MM.1S (cell line): ENCODE data around the gene TPRG1.

Source experiments
- DNase-seq: peaks from one replicate; pipeline ENCODE4 v3.0.0-alpha.2; 2015
- H2AFZ ChIP-seq: fragments of 300-600 bp; sonication (generic); 2 replicates; pipeline ENCODE4 v1.6.0; 2016; ENCODE audit warnings: antibody characterized with exemption, low read length
- H3F3A ChIP-seq: fragments of 300-600 bp; sonication (generic); 2 replicates; pipeline ENCODE4 v1.6.1; 2016; ENCODE audit warnings: mild to moderate bottlenecking, antibody characterized with exemption, low read length, moderate library complexity, mixed read lengths; ENCODE audit not compliant: insufficient read depth
- H3K27ac ChIP-seq: fragments of 300-600 bp; sonication (generic); 2 replicates; pipeline ENCODE4 v1.5.1; 2016; ENCODE audit warnings: mild to moderate bottlenecking, low read length
- H3K27me3 ChIP-seq: fragments of 300-600 bp; sonication (generic); replicated peaks from 2 replicates; pipeline ENCODE4 v1.6.0; 2016; ENCODE audit warnings: low read length; ENCODE audit not compliant: insufficient read depth
- H3K36me3 ChIP-seq: fragments of 300-600 bp; sonication (generic); replicated peaks from 2 replicates; pipeline ENCODE4 v1.6.1; 2016; ENCODE audit warnings: mild to moderate bottlenecking, low read length, mixed read lengths; ENCODE audit not compliant: insufficient read depth
- H3K4me1 ChIP-seq: fragments of 300-600 bp; sonication (generic); 2 replicates; pipeline ENCODE4 v1.6.1; 2016; ENCODE audit warnings: low read length, mixed read lengths
- H3K4me2 ChIP-seq: fragments of 300-600 bp; sonication (generic); 2 replicates; pipeline ENCODE4 v1.6.0; 2016; ENCODE audit warnings: low read depth, low read length
- H3K4me3 ChIP-seq: fragments of 300-600 bp; sonication (generic); 2 replicates; pipeline ENCODE4 v1.5.1; 2016; ENCODE audit warnings: low read length, mixed read lengths
- H3K79me2 ChIP-seq: fragments of 300-600 bp; sonication (generic); 2 replicates; pipeline ENCODE4 v1.6.1; 2016; ENCODE audit warnings: mixed run types, low read length, mixed read lengths
- H3K9ac ChIP-seq: fragments of 300-600 bp; sonication (generic); 2 replicates; pipeline ENCODE4 v1.6.1; 2016; ENCODE audit warnings: low read length, mixed read lengths
- H3K9me2 ChIP-seq: fragments of 300-600 bp; sonication (generic); replicated peaks from 2 replicates; pipeline ENCODE4 v1.6.1; 2016; ENCODE audit warnings: mild to moderate bottlenecking, low read length, mixed read lengths; ENCODE audit not compliant: insufficient read depth
- H3K9me3 ChIP-seq: fragments of 300-600 bp; sonication (generic); replicated peaks from 2 replicates; pipeline ENCODE4 v1.6.1; 2016; ENCODE audit warnings: mild to moderate bottlenecking, low read length, mixed read lengths; ENCODE audit not compliant: insufficient read depth
- H4K20me1 ChIP-seq: fragments of 300-600 bp; sonication (generic); 2 replicates; pipeline ENCODE4 v1.6.1; 2016; ENCODE audit warnings: mild to moderate bottlenecking, low read length, moderate library complexity, mixed read lengths; ENCODE audit not compliant: insufficient read depth
- EZH2 ChIP-seq: fragments of 300-600 bp; sonication (generic); optimal IDR thresholded peaks from 2 replicates; pipeline ENCODE3; 2017; ENCODE audit warnings: low read depth, mild to moderate bottlenecking, antibody characterized with exemption, low read length, mixed read lengths
- EZH2phosphoT487 ChIP-seq: fragments of 300-600 bp; sonication (generic); IDR thresholded peaks from 2 replicates; pipeline ENCODE4 v1.6.1; 2018; ENCODE audit warnings: antibody characterized with exemption, low read length
- TF ChIP-seq, protein P1 (sequence below): fragments of 300-600 bp; sonication (generic); IDR thresholded peaks from 2 replicates; pipeline ENCODE4 v1.5.1; 2016; ENCODE audit warnings: antibody characterized with exemption, low read length, mixed read lengths

TPRG1 gene

DNA sequence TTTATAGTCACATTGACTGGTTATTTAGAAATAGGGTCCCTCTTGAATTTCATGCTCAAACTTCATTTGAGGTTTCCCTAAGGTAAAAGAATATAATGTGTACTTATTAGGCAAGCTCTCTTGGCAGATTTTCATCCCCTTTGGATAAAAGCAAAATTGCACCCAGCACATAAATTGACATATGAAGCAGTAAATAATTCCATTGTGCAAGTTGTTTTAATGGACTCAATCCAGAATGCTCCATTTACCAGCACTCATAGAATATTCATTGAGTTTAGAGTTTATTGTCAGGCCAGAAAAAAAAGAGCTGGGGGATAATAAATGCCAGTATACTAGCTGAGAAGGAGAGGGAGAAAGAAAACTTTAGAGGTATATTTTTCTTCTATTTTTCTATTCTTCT is 136.8 kb downstream of the TPRG1 start:
- DNase-seq = no peak
- no peaks in the 10 kb centered on the region for H4K20me1 ChIP-seq
- no peaks in the 10 kb centered on the region for H3K4me1 ChIP-seq
- no peak overlapping the region for H3K4me2 ChIP-seq
- no peaks in the 10 kb centered on the region for H3K9me3 ChIP-seq
- H3K27ac ChIP-seq = no peak overlapping the region
- no peaks in the 10 kb centered on the region for H3K9me2 ChIP-seq
- TF ChIP-seq, protein P1, sequence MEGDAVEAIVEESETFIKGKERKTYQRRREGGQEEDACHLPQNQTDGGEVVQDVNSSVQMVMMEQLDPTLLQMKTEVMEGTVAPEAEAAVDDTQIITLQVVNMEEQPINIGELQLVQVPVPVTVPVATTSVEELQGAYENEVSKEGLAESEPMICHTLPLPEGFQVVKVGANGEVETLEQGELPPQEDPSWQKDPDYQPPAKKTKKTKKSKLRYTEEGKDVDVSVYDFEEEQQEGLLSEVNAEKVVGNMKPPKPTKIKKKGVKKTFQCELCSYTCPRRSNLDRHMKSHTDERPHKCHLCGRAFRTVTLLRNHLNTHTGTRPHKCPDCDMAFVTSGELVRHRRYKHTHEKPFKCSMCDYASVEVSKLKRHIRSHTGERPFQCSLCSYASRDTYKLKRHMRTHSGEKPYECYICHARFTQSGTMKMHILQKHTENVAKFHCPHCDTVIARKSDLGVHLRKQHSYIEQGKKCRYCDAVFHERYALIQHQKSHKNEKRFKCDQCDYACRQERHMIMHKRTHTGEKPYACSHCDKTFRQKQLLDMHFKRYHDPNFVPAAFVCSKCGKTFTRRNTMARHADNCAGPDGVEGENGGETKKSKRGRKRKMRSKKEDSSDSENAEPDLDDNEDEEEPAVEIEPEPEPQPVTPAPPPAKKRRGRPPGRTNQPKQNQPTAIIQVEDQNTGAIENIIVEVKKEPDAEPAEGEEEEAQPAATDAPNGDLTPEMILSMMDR = no peak
- no peak for TF ChIP-seq EZH2phosphoT487
- no peak for TF ChIP-seq EZH2
- no peaks in the 10 kb centered on the region for H3F3A ChIP-seq
- no peak overlapping the region for H3K9ac ChIP-seq
- no peaks in the 10 kb centered on the region for H3K79me2 ChIP-seq
- H3K27me3 ChIP-seq = no peaks in the 10 kb centered on the region
- H3K36me3 ChIP-seq = no peaks in the 10 kb centered on the region
- no peak overlapping the region for H2AFZ ChIP-seq
- H3K4me3 ChIP-seq = no peak overlapping the region

DNA sequence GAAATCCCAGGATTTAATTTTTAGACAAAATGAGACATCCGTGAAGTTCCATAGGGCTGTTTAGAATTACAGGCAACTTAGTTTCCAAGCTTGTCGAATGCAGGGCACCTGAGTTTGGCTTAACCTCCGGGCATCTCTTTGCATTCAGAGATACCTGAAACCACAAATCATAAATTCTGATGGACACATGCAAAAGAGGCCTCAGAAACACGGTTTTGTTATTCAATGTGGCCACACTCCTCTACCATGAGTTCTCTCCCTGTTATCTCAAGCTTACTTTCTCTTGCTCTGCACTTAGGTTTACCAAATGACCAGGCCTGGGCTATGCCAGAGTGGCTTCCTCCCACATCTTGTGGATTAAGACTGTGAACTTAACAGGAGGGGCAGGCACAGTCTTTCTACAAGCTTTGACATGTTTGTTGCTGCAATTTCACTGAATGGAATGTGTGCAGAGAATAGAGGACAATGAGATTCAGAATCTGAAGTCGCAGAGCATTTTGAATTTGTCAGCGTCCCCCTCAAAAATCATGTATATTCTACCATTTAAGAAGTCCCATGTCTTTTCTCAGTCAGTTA is 137.7 kb downstream of the TPRG1 start:
- Histone ChIP-seq H4K20me1 (no peaks in the 10 kb centered on the region), H3K4me2 (no peak overlapping the region), H3K27me3 (no peaks in the 10 kb centered on the region), H3K4me1 (no peaks in the 10 kb centered on the region), H3K4me3 (no peak overlapping the region), H3F3A (no peaks in the 10 kb centered on the region), H3K36me3 (no peaks in the 10 kb centered on the region), H3K9ac (no peak overlapping the region), H3K9me3 (no peaks in the 10 kb centered on the region), H3K27ac (no peak overlapping the region), H3K9me2 (no peaks in the 10 kb centered on the region), H3K79me2 (no peaks in the 10 kb centered on the region), H2AFZ (no peak overlapping the region)
- TF ChIP-seq EZH2phosphoT487 (no peak), EZH2 (no peak)
- DNase-seq = no peak

DNA sequence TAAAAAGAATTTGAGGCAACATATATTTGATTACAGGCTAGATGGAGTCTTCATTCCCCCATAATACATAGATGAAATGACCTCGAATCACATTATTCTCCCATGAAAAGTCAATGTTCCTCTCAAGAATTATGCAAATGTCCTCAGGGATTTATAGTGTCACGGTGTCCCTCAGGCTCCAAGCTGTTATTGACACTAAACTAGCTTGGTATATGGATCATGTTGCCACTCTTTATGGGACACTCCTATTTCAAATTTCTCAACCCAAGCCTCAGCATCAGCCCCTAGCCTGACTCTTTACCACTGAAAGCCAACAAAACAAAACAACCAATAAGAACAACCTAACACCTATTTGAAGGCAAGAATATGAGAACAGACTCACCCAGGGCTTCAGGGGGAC is 139.8 kb downstream of the TPRG1 start:
- Histone ChIP-seq H3K4me1 (no peaks in the 10 kb centered on the region), H3K27me3 (no peaks in the 10 kb centered on the region), H3K79me2 (no peaks in the 10 kb centered on the region), H3K9me3 (no peaks in the 10 kb centered on the region), H3F3A (no peaks in the 10 kb centered on the region), H4K20me1 (no peaks in the 10 kb centered on the region), H3K9ac (no peak overlapping the region), H3K9me2 (no peaks in the 10 kb centered on the region), H3K36me3 (no peaks in the 10 kb centered on the region), H2AFZ (no peak overlapping the region), H3K4me2 (no peak overlapping the region), H3K4me3 (no peak overlapping the region), H3K27ac (no peak overlapping the region)
- no peak for DNase-seq
- TF ChIP-seq EZH2phosphoT487 (no peak), EZH2 (no peak)
- TF ChIP-seq, protein P1 = no peak

DNA sequence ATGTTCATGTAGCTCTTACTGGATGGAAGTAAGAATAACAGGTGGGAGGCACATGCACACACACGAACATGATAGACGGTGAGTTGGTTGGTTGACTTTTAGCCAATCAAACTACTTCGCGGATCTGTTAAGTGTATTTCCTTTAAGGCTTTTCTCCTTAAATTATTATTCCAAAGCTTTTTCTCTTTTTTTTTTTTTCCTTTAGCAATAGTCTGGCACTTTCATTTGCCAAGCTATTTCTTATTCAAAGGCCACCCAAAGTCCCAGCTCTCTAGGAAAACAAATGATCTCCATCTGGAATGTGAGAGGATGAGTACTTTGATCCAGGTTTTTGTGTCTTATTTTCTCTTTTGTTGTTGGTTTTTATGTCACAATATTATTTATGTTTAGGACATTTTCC is 141.1 kb downstream of the TPRG1 start:
- H3K27ac ChIP-seq = no peak overlapping the region
- no peak overlapping the region for H3K4me3 ChIP-seq
- H3K79me2 ChIP-seq = no peaks in the 10 kb centered on the region
- H2AFZ ChIP-seq = no peak overlapping the region
- TF ChIP-seq EZH2phosphoT487 = no peak
- TF ChIP-seq EZH2 = no peak
- TF ChIP-seq, protein P1 = no peak
- H3K9me3 ChIP-seq = no peaks in the 10 kb centered on the region
- no peaks in the 10 kb centered on the region for H3K36me3 ChIP-seq
- no peaks in the 10 kb centered on the region for H3F3A ChIP-seq
- no peak overlapping the region for H3K9ac ChIP-seq
- no peaks in the 10 kb centered on the region for H4K20me1 ChIP-seq
- no peak for DNase-seq
- no peaks in the 10 kb centered on the region for H3K4me1 ChIP-seq
- no peak overlapping the region for H3K4me2 ChIP-seq
- no peaks in the 10 kb centered on the region for H3K27me3 ChIP-seq
- H3K9me2 ChIP-seq = no peaks in the 10 kb centered on the region
